Lower lobe of right lung (tissue), 2 donors: ENCODE results near the gene RPL36A. TPM values are rescaled to one million over a fixed set of nuclear protein-coding genes. Genes with fewer than 3 reads are reported as not detected.

Source experiments
- ATAC-seq, 2 donors: fragments of 200-7000 bp; cut with Tn5 transposase; one replicate each; pipeline ENCODE4 v1.9.1; 2020 to 2022; ENCODE audit warnings: mild to moderate bottlenecking in 2 of 2, moderate library complexity in 2 of 2
- DNase-seq: peaks from one replicate; pipeline ENCODE4 v3.0.0-alpha.2; 2020
- H3K27ac ChIP-seq: fragments of 200-600 bp; one replicate; pipeline ENCODE4 v1.8.0; 2022
- H3K27me3 ChIP-seq: fragments of 200-600 bp; one replicate; pipeline ENCODE4 v1.8.0; 2022; ENCODE audit warnings: low read depth
- H3K36me3 ChIP-seq: fragments of 200-600 bp; one replicate; pipeline ENCODE4 v1.8.0; 2022; ENCODE audit warnings: mild to moderate bottlenecking
- H3K4me1 ChIP-seq: fragments of 200-600 bp; one replicate; pipeline ENCODE4 v1.8.0; 2022
- H3K4me3 ChIP-seq: fragments of 200-600 bp; one replicate; pipeline ENCODE4 v1.8.0; 2022; ENCODE audit warnings: mild to moderate bottlenecking
- H3K9me3 ChIP-seq: fragments of 200-600 bp; one replicate; pipeline ENCODE4 v1.8.0; 2022
- intact Hi-C: fragments of 100-400 bp; cut with DNase I; formaldehyde crosslinking; loops from one replicate; pipeline ENCODE4 v1.11.0; 2022
- total RNA-seq: library from RNA; stranded (reverse); fragmentation: NEBNext Ultra II Directional; extraction: Animal tissue kit (Norgen Biotek cat#: 25700); gene quantifications from one replicate; pipeline ENCODE4 v1.2.1, GENCODE V29; 2021
- TF ChIP-seq, protein P1 (sequence below): fragments of 200-600 bp; IDR thresholded peaks from one replicate; pipeline ENCODE4 v1.8.0; 2022; ENCODE audit warnings: antibody characterized with exemption, mild to moderate bottlenecking
- donor health status: DM: no; HTN: yes; CAD: no; lungs with severe emphysema.

RPL36A gene
- total RNA-seq, 1 donor from 2014 or later, result 154 TPM

DNA sequence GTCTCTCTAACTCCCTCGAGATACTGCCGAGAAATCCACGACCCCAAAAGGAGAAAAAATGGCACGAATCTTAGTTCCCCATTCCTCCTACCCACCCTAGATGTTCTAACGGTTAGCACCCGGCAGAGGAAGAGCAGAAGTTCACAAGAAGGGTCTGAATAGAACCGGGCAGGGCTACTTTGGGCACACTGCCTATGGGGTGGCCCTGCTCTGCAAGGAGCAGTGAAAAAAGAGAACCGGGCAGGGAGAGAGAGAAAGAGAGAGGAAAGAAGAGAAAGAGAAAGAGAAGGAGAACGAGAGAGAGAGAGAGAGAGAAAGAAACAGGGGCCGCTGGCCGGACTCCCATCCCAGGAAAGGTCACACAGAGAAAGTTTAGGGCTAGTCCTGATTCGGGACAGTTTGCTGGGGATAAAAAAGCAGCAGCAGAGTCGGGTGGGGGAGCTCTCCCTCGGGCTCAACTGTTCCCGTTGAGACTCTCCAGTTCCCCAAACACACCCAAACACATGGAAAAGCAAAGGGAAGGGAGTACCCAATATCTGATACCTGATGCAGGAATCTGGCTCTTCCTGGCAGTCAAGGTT is 16.4 kb downstream of the RPL36A start:
- Histone ChIP-seq H3K27me3 (no peaks in the 10 kb centered on the region), H3K27ac (peak overlapping the region; percentile 94), H3K9me3 (no peaks in the 10 kb centered on the region), H3K4me1 (peaks cover 27% of the 10 kb centered on the region), H3K36me3 (peaks cover 12% of the 10 kb centered on the region), H3K4me3 (peak overlapping the region; percentile 65)
- DNase-seq, result no peak
- TF ChIP-seq, protein P1, sequence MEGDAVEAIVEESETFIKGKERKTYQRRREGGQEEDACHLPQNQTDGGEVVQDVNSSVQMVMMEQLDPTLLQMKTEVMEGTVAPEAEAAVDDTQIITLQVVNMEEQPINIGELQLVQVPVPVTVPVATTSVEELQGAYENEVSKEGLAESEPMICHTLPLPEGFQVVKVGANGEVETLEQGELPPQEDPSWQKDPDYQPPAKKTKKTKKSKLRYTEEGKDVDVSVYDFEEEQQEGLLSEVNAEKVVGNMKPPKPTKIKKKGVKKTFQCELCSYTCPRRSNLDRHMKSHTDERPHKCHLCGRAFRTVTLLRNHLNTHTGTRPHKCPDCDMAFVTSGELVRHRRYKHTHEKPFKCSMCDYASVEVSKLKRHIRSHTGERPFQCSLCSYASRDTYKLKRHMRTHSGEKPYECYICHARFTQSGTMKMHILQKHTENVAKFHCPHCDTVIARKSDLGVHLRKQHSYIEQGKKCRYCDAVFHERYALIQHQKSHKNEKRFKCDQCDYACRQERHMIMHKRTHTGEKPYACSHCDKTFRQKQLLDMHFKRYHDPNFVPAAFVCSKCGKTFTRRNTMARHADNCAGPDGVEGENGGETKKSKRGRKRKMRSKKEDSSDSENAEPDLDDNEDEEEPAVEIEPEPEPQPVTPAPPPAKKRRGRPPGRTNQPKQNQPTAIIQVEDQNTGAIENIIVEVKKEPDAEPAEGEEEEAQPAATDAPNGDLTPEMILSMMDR, result no peak
- intact Hi-C loops, result no loop called here
- ATAC-seq, result peak in 1 of 2 donors; percentile 18

DNA sequence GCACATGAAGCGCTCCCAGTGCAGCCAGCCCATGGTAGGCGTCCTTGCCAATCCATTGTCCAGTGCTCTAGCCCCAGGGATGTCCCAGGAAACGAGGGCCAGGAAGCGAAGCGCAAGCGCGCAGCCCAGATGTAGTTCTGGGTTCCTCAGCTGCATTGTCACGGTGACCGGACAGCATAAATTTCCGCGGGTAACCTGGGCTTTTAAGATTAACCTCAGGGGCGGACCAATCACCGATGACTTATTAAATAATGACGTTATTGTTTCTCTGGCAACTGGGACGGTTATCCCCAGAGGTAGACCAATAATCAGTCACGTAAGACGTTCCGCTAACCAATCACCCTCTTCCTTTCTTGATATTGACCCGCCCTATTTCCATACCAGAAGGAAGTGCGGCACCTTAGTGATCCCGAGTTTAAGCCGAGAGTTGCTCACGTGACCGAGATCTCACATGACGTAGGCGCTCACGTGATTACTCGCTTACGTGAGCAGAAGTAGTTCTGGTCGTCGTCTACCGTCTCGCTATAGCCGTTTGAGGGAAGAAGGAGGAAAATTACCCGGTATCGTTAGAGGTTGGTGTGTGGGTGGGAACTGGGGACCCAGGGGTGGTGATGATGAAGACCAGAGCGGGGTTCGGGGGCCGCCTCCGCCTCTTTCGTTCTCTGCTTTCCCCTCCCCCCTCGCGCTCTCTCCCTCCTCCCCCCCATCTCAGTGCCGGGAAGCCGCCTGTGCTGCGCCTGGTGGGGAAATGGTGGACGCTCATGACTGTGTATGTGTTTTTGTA is 17.1 kb downstream of the RPL36A start, which contains the start of the genes GLA and HNRNPH2:
Gene GLA, minus strand, starts transcription at position 178 of the 784 bp plus-strand sequence. Its CDS starts 22 bp downstream, at position 156.
Gene HNRNPH2, plus strand, starts transcription at position 475 of the 784 bp plus-strand sequence. CDS start 3,767 bp downstream, outside the sequence.
- peaks cover 28% of the 10 kb centered on the region for H3K4me1 ChIP-seq
- intact Hi-C loops, result no loop called here
- no peaks in the 10 kb centered on the region for H3K9me3 ChIP-seq
- DNase-seq (peak; percentile 92), ATAC-seq (peak; percentile 98 to 99)
- TF ChIP-seq, protein P1, result no peak
- H3K36me3 ChIP-seq, result peaks cover 17% of the 10 kb centered on the region
- no peaks in the 10 kb centered on the region for H3K27me3 ChIP-seq
- H3K4me3 ChIP-seq, result peak within 1 kb of the TSS; percentile 65
- peak within 1 kb of the TSS; percentile 94 for H3K27ac ChIP-seq

DNA sequence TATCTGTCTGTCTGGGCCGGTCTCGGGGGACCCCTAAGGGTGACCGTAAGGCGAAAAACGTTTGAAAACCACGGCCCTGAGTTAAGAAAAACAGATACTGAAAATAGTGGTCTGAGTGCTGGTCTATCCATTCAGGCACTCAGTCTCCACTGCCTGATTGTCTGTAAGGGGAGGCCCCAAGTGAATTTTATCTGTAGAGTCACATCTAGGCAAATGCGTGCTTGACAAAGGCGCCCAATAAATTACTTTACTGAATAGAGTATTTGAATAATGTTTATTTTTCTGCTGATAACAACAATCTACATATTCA is 17.7 kb downstream of the RPL36A start:
- H3K27ac ChIP-seq, result peak overlapping the region; percentile 94
- TF ChIP-seq, protein P1, result no peak
- peak overlapping the region; percentile 65 for H3K4me3 ChIP-seq
- H3K36me3 ChIP-seq, result peaks cover 22% of the 10 kb centered on the region
- peaks cover 28% of the 10 kb centered on the region for H3K4me1 ChIP-seq
- no peaks in the 10 kb centered on the region for H3K9me3 ChIP-seq
- DNase-seq (no peak), ATAC-seq (peak in 1 of 2 donors; percentile 26)
- no peaks in the 10 kb centered on the region for H3K27me3 ChIP-seq
- intact Hi-C loops, result no loop called here

DNA sequence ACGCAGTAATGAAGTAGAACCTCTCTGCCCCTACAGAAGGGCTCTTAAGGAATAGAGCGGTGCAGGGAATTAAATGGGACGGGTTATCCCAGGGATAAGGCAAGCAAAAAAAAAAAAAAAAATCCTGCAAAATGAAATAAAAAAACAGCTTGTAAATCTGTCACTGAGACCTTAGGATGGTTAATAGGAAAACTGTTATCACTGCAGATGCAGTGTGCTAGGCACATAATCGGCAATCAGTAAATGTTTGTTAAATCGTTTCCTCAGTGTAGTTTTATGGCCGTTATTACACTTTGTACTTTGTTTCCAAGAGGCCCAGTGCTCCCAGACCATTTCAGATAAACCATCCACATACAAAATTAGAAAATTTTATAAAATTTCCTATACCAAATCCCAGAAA is 18.2 kb downstream of the RPL36A start:
- DNase-seq (no peak), ATAC-seq (no peak)
- no peaks in the 10 kb centered on the region for H3K9me3 ChIP-seq
- H3K27ac ChIP-seq, result peak overlapping the region; percentile 94
- H3K4me1 ChIP-seq, result peaks cover 28% of the 10 kb centered on the region
- H3K36me3 ChIP-seq, result peaks cover 22% of the 10 kb centered on the region
- intact Hi-C loops, result no loop called here
- H3K27me3 ChIP-seq, result no peaks in the 10 kb centered on the region
- TF ChIP-seq, protein P1, result no peak
- H3K4me3 ChIP-seq, result peak overlapping the region; percentile 65

DNA sequence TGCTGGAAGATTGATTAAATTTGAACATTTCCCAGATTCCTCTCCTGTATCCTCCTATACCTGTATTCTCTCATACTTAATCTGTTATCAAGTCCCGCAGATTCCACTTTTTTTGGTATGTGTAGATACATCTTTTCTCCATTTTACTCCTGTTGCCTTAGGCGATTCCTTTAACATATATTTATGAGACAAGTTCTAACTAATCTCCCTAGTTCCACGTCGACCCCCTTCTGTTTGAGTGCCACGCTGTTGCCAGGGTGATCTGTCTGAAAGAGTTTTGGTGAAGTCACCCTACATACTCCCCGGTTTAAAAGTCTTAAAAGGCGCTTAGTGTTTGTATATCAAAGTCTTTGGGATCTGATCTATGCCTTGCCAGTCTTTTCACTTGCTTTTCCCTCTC is 19.6 kb downstream of the RPL36A start:
- ATAC-seq (no peak), DNase-seq (no peak)
- H3K27ac ChIP-seq, result no peak overlapping the region
- H3K9me3 ChIP-seq, result no peaks in the 10 kb centered on the region
- TF ChIP-seq, protein P1, result no peak
- peaks cover 22% of the 10 kb centered on the region for H3K36me3 ChIP-seq
- intact Hi-C loops, result no loop called here
- H3K27me3 ChIP-seq, result no peaks in the 10 kb centered on the region
- peak overlapping the region; percentile 65 for H3K4me3 ChIP-seq
- peaks cover 28% of the 10 kb centered on the region for H3K4me1 ChIP-seq
